Measurements from ENCODE around the gene DLAT. TPM values are rescaled to one million over a fixed set of nuclear protein-coding genes. Genes with fewer than 3 reads are reported as not detected.
"Not testable (repeated sequence)": the region's sequence is repeated elsewhere in the genome, so short reads cannot be mapped to it uniquely, and the experiment has no call there.

Gene DLAT
- total and polyA plus RNA-seq, 2 experiments from 2014 or later = 31.8 to 66.5 TPM

DNA sequence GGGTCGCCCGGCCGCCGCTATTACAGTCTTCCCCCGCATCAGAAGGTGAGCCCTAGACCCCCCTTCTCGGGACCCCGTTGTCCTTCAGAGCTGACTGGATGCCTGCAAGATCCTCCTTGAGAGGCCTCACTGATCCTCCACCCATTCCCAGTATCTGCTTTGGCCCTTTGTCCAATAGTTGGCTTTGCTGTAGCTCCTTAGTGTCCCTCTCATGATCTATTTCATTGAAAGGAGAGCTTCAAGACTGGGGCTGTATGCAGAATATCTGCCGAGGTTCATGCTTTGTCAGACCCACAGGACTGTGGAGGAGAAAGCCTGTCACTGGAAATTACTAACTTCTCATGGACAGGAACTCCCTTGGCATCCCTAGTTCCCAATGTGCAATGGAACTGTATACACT, 499 bp downstream of the DLAT start (continued):
- TF ChIP-seq CTCF (conservative IDR thresholded peaks at IDR 0.05; ENCODE audit: low read depth in 2 of 2) = no peak
- no peak for TF ChIP-seq ZNF114 (CRISPR knock-in tag; IDR thresholded peaks at IDR 0.05)
- no peak for TF ChIP-seq EZH2 (IDR thresholded peaks at IDR 0.05; ENCODE audit: low read depth, unreplicated experiment)
- TF ChIP-seq ETS1 (IDR thresholded peaks at IDR 0.05) = no peak
- TF ChIP-seq EZH2phosphoT487 (IDR thresholded peaks at IDR 0.05; ENCODE audit: unreplicated experiment) = no peak

DNA sequence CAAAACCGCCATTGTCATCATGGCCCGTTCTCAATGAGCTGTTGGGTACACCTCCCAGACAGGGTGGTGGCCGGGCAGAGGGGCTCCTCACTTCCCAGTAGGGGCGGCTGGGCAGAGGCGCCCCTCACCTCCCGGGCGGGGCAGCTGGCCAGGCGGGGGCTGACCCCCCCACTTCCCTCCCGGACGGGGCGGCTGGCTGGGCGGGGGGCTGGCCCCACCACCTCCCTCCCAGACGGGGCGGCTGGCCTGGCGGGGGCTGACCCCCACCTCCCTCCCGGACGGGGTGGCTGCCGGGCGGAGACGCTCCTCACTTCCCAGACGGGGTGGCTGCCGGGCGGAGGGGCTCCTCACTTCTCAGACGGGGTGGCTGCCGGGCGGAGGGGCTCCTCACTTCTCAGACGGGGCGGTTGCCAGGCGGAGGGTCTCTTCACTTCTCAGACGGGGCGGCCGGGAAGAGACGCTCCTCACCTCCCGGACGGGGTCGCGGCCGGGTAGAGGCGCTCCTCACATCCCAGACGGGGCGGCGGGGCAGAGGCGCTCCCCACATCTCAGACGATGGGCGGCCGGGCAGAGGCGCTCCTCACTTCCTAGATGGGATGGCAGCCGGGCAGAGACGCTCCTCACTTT, 1.7 kb downstream of the DLAT start:
- not testable (repeated sequence) for H3K27ac Mint-ChIP-seq; H2AFZ ChIP-seq; H3K4me1 Mint-ChIP-seq; H3F3A ChIP-seq (replicated peaks; ENCODE audit: low read depth); H3K4me1 ChIP-seq (ENCODE audit: insufficient read depth); H3K4me3 Mint-ChIP-seq; H3K9me3 Mint-ChIP-seq; H3K4me2 ChIP-seq; H3K27ac ChIP-seq (ENCODE audit: low read depth); ATAC-seq; H3K9me2 ChIP-seq (ENCODE audit: insufficient read depth); DNase-seq (ENCODE audit: low spot score); H3K27me3 ChIP-seq (ENCODE audit: insufficient read depth); H3K4me3 ChIP-seq; H4K20me1 ChIP-seq (replicated peaks; ENCODE audit: insufficient read depth)
- Mint-ChIP-seq H3K36me3 (ENCODE audit: low read depth) (peaks cover 39% of the 10 kb centered on the region), H3K27me3 (ENCODE audit: insufficient read depth, low read depth, poor library complexity) (peaks cover 13% of the 10 kb centered on the region)
- Histone ChIP-seq H3K36me3 (ENCODE audit: insufficient read depth) (peaks cover 26% of the 10 kb centered on the region), H3K79me2 (replicated peaks; ENCODE audit: insufficient read depth) (peaks cover 39% of the 10 kb centered on the region)

DNA sequence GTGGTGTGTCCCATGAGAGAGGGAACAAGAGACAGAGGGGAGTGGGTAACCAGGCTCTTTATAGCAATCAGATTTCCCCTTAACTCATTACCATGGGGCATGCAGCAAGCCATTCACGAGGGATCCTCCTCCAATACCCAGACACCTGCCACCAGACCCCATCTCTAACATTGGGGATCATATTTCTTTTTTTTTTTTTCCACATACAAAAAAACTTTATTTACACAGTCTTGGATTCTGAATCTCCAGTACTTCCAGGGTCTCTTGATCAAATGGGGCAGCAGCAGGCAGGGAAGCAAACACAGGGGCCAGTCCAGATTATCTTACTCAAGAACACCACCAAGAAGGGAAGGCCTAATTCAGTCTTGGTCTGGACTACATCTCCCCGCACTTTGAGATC, 4.3 kb downstream of the DLAT start:
- H3K4me3 Mint-ChIP-seq = no peak overlapping the region
- peaks cover 12% of the 10 kb centered on the region for H3K27me3 Mint-ChIP-seq (ENCODE audit: insufficient read depth, low read depth, poor library complexity)
- H3K27ac ChIP-seq (ENCODE audit: low read depth) = no peak overlapping the region
- TF ChIP-seq ZNF331 (CRISPR knock-in tag; IDR thresholded peaks at IDR 0.05; ENCODE audit: low read depth) (no peak), ETS1 (IDR thresholded peaks at IDR 0.05) (no peak), CREB1 (CRISPR knock-in tag; IDR thresholded peaks at IDR 0.05; ENCODE audit: low read depth) (no peak), ZNF114 (CRISPR knock-in tag; IDR thresholded peaks at IDR 0.05) (no peak), EZH2 (IDR thresholded peaks at IDR 0.05; ENCODE audit: low read depth, unreplicated experiment) (no peak), JUNB (IDR thresholded peaks at IDR 0.05; ENCODE audit: unreplicated experiment) (no peak)
- TF ChIP-seq, protein P1, sequence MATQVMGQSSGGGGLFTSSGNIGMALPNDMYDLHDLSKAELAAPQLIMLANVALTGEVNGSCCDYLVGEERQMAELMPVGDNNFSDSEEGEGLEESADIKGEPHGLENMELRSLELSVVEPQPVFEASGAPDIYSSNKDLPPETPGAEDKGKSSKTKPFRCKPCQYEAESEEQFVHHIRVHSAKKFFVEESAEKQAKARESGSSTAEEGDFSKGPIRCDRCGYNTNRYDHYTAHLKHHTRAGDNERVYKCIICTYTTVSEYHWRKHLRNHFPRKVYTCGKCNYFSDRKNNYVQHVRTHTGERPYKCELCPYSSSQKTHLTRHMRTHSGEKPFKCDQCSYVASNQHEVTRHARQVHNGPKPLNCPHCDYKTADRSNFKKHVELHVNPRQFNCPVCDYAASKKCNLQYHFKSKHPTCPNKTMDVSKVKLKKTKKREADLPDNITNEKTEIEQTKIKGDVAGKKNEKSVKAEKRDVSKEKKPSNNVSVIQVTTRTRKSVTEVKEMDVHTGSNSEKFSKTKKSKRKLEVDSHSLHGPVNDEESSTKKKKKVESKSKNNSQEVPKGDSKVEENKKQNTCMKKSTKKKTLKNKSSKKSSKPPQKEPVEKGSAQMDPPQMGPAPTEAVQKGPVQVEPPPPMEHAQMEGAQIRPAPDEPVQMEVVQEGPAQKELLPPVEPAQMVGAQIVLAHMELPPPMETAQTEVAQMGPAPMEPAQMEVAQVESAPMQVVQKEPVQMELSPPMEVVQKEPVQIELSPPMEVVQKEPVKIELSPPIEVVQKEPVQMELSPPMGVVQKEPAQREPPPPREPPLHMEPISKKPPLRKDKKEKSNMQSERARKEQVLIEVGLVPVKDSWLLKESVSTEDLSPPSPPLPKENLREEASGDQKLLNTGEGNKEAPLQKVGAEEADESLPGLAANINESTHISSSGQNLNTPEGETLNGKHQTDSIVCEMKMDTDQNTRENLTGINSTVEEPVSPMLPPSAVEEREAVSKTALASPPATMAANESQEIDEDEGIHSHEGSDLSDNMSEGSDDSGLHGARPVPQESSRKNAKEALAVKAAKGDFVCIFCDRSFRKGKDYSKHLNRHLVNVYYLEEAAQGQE (IDR thresholded peaks at IDR 0.05; ENCODE audit: unreplicated experiment) = no peak

More for the DNA sequence above, 4.3 kb downstream of the DLAT start:
- Mint-ChIP-seq H3K4me1 (0 out of 3 replicates have a peak, but pooled peaks cover under 1% of the 10 kb centered on the region), H3K27ac (no peak overlapping the region), H3K9me3 (peaks cover 3% of the 10 kb centered on the region; the same call in 1 of the 3 replicates), H3K36me3 (ENCODE audit: low read depth) (peaks cover 58% of the 10 kb centered on the region)
- Histone ChIP-seq H3K4me2 (no peak overlapping the region), H3K4me3 (no peak overlapping the region), H3K27me3 (ENCODE audit: insufficient read depth) (no peaks in the 10 kb centered on the region), H3K36me3 (ENCODE audit: insufficient read depth) (peaks cover 44% of the 10 kb centered on the region), H4K20me1 (replicated peaks; ENCODE audit: insufficient read depth) (peaks cover 12% of the 10 kb centered on the region), H3K9me2 (ENCODE audit: insufficient read depth) (no peaks in the 10 kb centered on the region), H3F3A (replicated peaks; ENCODE audit: low read depth) (peaks cover 4% of the 10 kb centered on the region; the same call in 1 of the 2 replicates), H3K4me1 (ENCODE audit: insufficient read depth) (no peaks in the 10 kb centered on the region), H3K79me2 (replicated peaks; ENCODE audit: insufficient read depth) (peaks cover 46% of the 10 kb centered on the region), H2AFZ (no peak overlapping the region)
- ATAC-seq (no peak), DNase-seq (ENCODE audit: low spot score) (no peak)
